ENCODE data around the gene DDX31.

Gene DDX31

DNA sequence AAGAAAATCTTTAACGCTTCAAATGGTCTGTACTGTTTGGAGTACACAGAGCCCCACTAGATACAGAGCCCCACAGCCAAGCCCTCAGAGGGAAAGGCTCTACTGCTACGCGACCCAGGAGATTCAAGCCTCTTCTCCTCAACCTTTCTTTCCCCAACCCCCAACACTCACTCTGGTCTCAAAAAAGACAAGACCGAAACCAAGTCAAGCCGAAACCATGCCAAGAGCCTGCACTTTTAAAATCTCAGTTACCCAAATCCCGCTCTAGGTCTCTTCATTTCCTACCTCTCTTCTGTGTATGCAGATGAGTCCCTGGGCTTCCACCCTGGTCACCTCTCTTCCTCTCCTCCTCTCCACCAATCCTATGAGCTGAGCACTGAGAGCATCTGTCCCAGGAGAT lies 55.5 kb downstream of the DDX31 start:
- Histone ChIP-seq H3K27me3 (ENCODE audit: control insufficient read depth in 1 of 2, insufficient read depth in 2 of 2, low read length in 2 of 2) (no peaks in the 10 kb centered on the region), H3K9me3 (ENCODE audit: low read length) (no peaks in the 10 kb centered on the region), H3K9ac (ENCODE audit: low read length) (no peak overlapping the region), H3K4me3 (ENCODE audit: low read depth in 1 of 2, low read length in 2 of 2) (no peak overlapping the region), H3K27ac (ENCODE audit: low read depth, low read length) (no peak overlapping the region), H3K4me1 (ENCODE audit: insufficient read depth, low read length) (no peaks in the 10 kb centered on the region), H3K36me3 (ENCODE audit: insufficient read depth, low read length) (peaks cover 74% of the 10 kb centered on the region)

DNA sequence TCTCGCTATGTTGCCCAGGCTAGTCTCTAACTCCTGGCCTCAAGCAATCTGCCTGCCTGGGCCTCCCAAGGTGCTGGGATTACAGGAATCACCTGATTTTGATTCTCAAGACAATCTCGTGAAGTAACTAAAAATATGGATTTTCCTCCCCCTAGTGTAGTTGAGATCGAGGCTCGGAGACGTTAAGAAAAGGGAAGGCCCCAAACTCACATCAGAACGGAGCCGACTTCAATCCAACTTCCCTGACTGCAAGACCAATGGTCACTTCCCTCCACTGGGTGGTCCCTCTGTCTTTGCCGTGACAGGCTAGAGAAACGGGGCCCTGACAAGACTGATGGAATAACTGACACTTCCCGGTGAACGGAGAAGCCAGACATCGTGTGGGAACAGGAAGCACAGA lies 59.1 kb downstream of the DDX31 start:
- Histone ChIP-seq H3K27me3 (ENCODE audit: control insufficient read depth in 1 of 2, insufficient read depth in 2 of 2, low read length in 2 of 2) (no peaks in the 10 kb centered on the region), H3K4me3 (ENCODE audit: low read depth in 1 of 2, low read length in 2 of 2) (no peak overlapping the region), H3K27ac (ENCODE audit: low read depth, low read length) (no peak overlapping the region), H3K9me3 (ENCODE audit: low read length) (no peaks in the 10 kb centered on the region), H3K36me3 (ENCODE audit: insufficient read depth, low read length) (peaks cover 70% of the 10 kb centered on the region), H3K4me1 (ENCODE audit: insufficient read depth, low read length) (no peaks in the 10 kb centered on the region), H3K9ac (ENCODE audit: low read length) (no peak overlapping the region)

DNA sequence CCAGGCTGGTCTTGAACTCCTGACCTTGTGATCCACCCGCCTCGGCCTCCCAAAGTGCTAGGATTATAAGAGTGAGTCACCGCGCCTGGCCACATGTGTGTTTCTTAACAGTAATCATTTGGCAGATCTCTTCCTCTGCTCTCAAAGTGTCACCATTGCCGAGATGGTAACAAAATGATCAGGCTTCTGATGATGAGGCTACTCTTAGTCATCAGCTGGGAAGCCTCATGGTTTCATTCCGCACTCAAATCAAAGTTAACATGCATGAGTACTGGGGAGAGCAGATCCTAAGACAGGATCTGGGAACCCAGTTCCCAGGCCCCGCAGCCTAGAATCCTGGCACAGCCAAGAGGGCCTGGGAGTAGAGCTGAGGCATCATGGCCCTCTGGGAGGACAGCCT lies 60.0 kb downstream of the DDX31 start:
- H3K27me3 ChIP-seq (ENCODE audit: control insufficient read depth in 1 of 2, insufficient read depth in 2 of 2, low read length in 2 of 2): no peaks in the 10 kb centered on the region
- H3K4me3 ChIP-seq (ENCODE audit: low read depth in 1 of 2, low read length in 2 of 2): no peak overlapping the region
- peaks cover 68% of the 10 kb centered on the region for H3K36me3 ChIP-seq (ENCODE audit: insufficient read depth, low read length)
- H3K4me1 ChIP-seq (ENCODE audit: insufficient read depth, low read length): no peaks in the 10 kb centered on the region
- no peak overlapping the region for H3K27ac ChIP-seq (ENCODE audit: low read depth, low read length)
- H3K9ac ChIP-seq (ENCODE audit: low read length): no peak overlapping the region
- no peaks in the 10 kb centered on the region for H3K9me3 ChIP-seq (ENCODE audit: low read length)

DNA sequence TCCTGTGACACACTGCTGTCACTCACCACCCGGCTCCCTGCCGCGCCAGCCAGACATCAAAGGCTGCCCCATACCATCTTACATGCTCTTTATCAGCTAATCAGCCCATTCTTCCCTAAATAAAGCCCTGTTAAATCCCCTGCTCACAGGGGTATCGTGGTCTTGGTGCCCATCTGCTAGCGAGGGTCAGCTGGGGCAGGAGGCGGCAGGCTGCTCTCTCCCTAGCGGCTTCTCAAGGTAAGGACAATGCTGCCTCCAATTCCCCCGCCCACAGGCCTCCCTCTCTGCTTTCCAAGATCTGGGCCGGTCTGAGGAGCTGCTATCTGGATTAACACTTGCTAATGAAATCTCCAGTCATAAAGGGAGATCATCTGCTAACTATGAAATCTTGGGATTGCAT lies 60.6 kb downstream of the DDX31 start:
- Histone ChIP-seq H3K9me3 (ENCODE audit: low read length) (no peaks in the 10 kb centered on the region), H3K4me3 (ENCODE audit: low read depth in 1 of 2, low read length in 2 of 2) (no peak overlapping the region), H3K4me1 (ENCODE audit: insufficient read depth, low read length) (no peaks in the 10 kb centered on the region), H3K9ac (ENCODE audit: low read length) (no peak overlapping the region), H3K27me3 (ENCODE audit: control insufficient read depth in 1 of 2, insufficient read depth in 2 of 2, low read length in 2 of 2) (no peaks in the 10 kb centered on the region), H3K27ac (ENCODE audit: low read depth, low read length) (no peak overlapping the region), H3K36me3 (ENCODE audit: insufficient read depth, low read length) (peaks cover 64% of the 10 kb centered on the region)

DNA sequence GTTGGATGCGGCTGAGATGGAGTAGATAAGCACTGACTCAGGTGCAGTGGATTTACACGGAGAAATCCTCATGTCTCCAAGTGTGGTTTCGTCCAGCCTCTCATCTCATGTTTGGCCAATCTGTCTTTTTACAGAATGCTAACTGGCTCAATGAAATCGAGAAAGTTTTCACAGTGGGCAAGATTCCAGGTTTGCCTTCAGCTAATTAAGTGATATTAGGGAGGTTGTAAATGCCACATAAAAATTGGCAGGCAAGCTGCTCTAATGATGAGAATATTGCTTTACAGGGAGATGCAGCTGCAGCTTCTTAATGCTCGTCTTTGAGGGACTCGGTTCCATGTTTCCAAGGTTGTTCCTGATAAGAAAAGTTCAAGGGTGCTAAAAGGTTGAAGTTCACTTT lies 63.7 kb downstream of the DDX31 start:
- H3K36me3 ChIP-seq (ENCODE audit: insufficient read depth, low read length): peaks cover 47% of the 10 kb centered on the region

DNA sequence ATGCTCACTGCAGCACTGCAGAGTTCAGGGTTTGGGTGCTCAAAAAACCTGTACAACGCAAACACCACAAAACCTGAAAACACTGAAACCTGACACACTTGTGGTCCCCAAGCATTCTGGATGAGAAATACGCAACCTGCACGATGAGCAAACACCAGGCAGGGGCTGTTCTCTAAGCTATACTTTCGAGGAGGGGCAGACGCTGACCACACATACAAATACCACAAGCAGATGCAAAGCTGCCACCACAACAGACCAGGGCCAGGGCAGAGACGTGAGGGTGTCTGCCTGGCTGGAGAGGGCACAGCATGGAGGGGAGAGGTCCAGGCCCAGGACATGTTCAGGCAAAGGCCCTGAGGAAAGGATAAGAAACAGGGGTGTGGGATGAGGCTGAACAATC lies 64.4 kb downstream of the DDX31 start:
- Histone ChIP-seq H3K9ac (ENCODE audit: low read length) (no peak overlapping the region), H3K9me3 (ENCODE audit: low read length) (no peaks in the 10 kb centered on the region), H3K4me3 (ENCODE audit: low read depth in 1 of 2, low read length in 2 of 2) (no peak overlapping the region), H3K36me3 (ENCODE audit: insufficient read depth, low read length) (peaks cover 47% of the 10 kb centered on the region), H3K4me1 (ENCODE audit: insufficient read depth, low read length) (no peaks in the 10 kb centered on the region), H3K27me3 (ENCODE audit: control insufficient read depth in 1 of 2, insufficient read depth in 2 of 2, low read length in 2 of 2) (no peaks in the 10 kb centered on the region), H3K27ac (ENCODE audit: low read depth, low read length) (no peak overlapping the region)

More for the DNA sequence above, 63.7 kb downstream of the DDX31 start:
- H3K27ac ChIP-seq (ENCODE audit: low read depth, low read length): no peak overlapping the region
- H3K4me3 ChIP-seq (ENCODE audit: low read depth in 1 of 2, low read length in 2 of 2): no peak overlapping the region
- H3K9ac ChIP-seq (ENCODE audit: low read length): no peak overlapping the region
- no peaks in the 10 kb centered on the region for H3K4me1 ChIP-seq (ENCODE audit: insufficient read depth, low read length)
- no peaks in the 10 kb centered on the region for H3K9me3 ChIP-seq (ENCODE audit: low read length)
- no peaks in the 10 kb centered on the region for H3K27me3 ChIP-seq (ENCODE audit: control insufficient read depth in 1 of 2, insufficient read depth in 2 of 2, low read length in 2 of 2)

DNA sequence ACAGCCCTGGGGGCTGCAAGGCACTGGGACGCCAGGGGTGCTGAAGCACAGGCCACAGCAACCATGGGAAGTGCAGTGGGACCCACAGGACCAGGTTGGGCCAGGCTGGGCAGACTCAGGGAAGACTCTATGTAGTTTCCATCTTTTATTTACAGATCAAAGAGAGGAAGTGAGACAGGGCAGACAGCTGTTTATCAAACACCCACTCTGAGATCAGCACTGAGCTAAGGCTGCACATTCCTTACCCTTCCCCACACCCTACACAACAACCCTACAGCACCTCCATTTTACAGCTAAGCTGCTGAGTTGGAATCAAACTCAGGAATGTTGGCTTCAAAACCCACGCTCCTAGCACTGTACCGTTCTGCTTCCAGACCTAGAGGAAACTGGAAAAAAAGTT lies 67.6 kb downstream of the DDX31 start:
- no peaks in the 10 kb centered on the region for H3K4me1 ChIP-seq (ENCODE audit: insufficient read depth, low read length)
- no peaks in the 10 kb centered on the region for H3K27me3 ChIP-seq (ENCODE audit: control insufficient read depth in 1 of 2, insufficient read depth in 2 of 2, low read length in 2 of 2)
- H3K9ac ChIP-seq (ENCODE audit: low read length): no peak overlapping the region
- no peaks in the 10 kb centered on the region for H3K9me3 ChIP-seq (ENCODE audit: low read length)
- H3K27ac ChIP-seq (ENCODE audit: low read depth, low read length): no peak overlapping the region
- H3K4me3 ChIP-seq (ENCODE audit: low read depth in 1 of 2, low read length in 2 of 2): no peak overlapping the region
- peaks cover 38% of the 10 kb centered on the region for H3K36me3 ChIP-seq (ENCODE audit: insufficient read depth, low read length)

DNA sequence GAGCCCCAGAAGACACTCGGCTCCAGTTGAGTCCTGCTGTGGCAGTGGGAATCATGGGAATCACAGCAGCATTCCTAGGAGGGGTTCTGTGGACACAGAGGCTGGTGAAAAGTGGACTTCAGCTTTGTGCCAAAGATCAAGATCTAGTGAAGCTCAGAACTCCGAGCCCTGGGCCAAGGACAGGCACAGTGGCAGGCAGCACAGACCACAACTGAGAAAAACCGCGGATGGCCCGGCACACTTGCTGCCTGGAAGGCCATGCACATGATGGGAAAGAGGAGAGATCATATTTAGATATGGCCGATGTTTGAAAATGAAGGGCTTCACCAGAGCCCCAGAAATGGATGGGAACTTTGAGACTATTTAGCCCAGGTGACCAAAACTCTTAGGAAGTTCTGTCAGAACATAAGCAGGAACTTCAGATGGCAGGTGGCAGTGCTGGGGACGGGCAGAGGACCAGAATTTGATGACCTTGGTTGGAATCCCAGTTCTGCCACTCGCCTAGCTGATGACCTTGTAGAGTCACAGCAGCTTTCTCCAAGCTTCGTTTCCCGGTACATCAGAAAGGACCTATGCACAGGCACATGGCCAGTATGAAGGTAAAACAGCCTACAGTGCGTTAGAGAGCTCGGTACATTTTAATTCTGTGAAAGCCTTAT lies 69.3 kb downstream of the DDX31 start:
- Histone ChIP-seq H3K27me3 (ENCODE audit: control insufficient read depth in 1 of 2, insufficient read depth in 2 of 2, low read length in 2 of 2) (no peaks in the 10 kb centered on the region), H3K36me3 (ENCODE audit: insufficient read depth, low read length) (peaks cover 27% of the 10 kb centered on the region), H3K4me3 (ENCODE audit: low read depth in 1 of 2, low read length in 2 of 2) (no peak overlapping the region), H3K4me1 (ENCODE audit: insufficient read depth, low read length) (no peaks in the 10 kb centered on the region), H3K9me3 (ENCODE audit: low read length) (no peaks in the 10 kb centered on the region), H3K27ac (ENCODE audit: low read depth, low read length) (no peak overlapping the region), H3K9ac (ENCODE audit: low read length) (no peak overlapping the region)

DNA sequence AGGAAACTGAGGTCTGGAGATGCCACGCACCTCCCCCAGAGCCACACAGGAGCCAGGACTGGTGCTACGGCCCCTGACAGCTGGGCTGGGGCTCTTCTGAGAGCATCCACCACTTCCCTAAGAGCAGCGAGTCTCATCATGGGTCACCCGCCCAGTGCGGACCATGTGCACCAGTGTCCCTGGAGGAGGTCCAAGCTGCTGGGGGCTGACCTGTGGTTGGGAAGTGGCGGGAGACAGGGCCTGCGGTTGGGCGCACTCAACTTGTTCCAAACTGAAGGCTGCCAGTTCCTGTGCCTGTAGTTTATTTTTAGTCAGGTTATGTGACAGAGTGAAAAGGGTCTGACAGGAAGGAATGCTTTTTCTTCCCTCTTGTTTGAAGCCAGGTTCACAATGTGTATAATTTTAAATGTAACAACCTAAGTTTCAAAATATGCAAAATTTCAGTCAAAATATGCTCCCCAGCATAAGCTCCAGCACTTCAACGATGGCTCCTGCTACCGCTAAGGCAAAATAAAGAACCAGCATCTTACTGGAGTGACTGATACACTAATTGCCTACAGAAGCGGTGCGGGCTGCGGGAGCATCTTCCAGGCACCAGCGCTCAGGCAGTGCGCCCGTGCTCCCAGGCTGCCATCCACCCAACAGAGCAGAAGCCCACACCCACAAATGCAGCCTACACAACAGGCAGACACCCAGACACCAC lies 72.6 kb downstream of the DDX31 start:
- Histone ChIP-seq H3K36me3 (ENCODE audit: insufficient read depth, low read length) (peaks cover 22% of the 10 kb centered on the region), H3K4me3 (ENCODE audit: low read depth in 1 of 2, low read length in 2 of 2) (no peak overlapping the region), H3K27ac (ENCODE audit: low read depth, low read length) (no peak overlapping the region), H3K9me3 (ENCODE audit: low read length) (no peaks in the 10 kb centered on the region), H3K9ac (ENCODE audit: low read length) (no peak overlapping the region), H3K27me3 (ENCODE audit: control insufficient read depth in 1 of 2, insufficient read depth in 2 of 2, low read length in 2 of 2) (no peaks in the 10 kb centered on the region), H3K4me1 (ENCODE audit: insufficient read depth, low read length) (no peaks in the 10 kb centered on the region)

DNA sequence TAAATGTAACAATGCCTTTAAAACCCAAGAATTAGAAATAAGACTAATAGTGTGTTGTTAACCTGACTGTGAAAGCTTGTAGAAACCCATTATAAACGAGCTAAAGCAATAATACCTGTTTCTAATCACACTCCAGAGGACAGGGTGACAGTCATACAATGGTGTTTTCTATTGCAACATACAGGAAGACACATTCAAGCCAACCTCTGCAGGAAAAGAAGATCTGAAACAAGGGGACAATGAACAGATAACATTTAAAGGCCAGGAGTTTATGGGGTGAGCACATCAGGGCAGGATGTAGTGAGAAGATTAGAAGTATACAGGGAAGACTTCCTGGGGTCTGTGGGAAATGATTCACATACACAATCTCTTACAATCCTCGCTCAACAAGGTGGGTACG lies 73.6 kb downstream of the DDX31 start:
- H3K9me3 ChIP-seq (ENCODE audit: low read length): no peaks in the 10 kb centered on the region
- H3K27ac ChIP-seq (ENCODE audit: low read depth, low read length): no peak overlapping the region
- no peak overlapping the region for H3K9ac ChIP-seq (ENCODE audit: low read length)
- H3K36me3 ChIP-seq (ENCODE audit: insufficient read depth, low read length): peaks cover 22% of the 10 kb centered on the region
- H3K27me3 ChIP-seq (ENCODE audit: control insufficient read depth in 1 of 2, insufficient read depth in 2 of 2, low read length in 2 of 2): peaks cover 0 to 2% of the 10 kb centered on the region in 2 donors
- H3K4me3 ChIP-seq (ENCODE audit: low read depth in 1 of 2, low read length in 2 of 2): no peak overlapping the region
- H3K4me1 ChIP-seq (ENCODE audit: insufficient read depth, low read length): no peaks in the 10 kb centered on the region

DNA sequence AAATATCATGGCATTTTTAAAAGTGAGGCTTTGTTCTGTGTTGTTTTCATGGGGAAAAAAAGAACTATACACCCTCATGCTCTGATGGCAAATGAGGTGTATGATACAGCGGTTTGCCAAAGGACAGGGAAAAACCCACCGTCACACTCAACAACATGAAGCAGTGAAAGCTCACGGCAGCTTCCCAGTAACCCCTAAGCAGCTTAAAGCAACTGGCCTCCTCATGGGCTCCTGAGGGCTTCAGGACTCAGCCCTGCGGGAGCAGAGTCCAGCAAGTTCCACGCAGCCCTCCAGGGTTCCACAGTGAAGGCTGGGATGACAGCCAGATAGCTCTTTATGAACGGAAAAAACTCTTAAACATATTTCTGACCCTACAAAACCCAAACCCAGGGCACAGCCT lies 74.5 kb downstream of the DDX31 start:
- Histone ChIP-seq H3K36me3 (ENCODE audit: insufficient read depth, low read length) (peaks cover 14% of the 10 kb centered on the region), H3K9me3 (ENCODE audit: low read length) (no peaks in the 10 kb centered on the region), H3K9ac (ENCODE audit: low read length) (no peak overlapping the region)

DNA sequence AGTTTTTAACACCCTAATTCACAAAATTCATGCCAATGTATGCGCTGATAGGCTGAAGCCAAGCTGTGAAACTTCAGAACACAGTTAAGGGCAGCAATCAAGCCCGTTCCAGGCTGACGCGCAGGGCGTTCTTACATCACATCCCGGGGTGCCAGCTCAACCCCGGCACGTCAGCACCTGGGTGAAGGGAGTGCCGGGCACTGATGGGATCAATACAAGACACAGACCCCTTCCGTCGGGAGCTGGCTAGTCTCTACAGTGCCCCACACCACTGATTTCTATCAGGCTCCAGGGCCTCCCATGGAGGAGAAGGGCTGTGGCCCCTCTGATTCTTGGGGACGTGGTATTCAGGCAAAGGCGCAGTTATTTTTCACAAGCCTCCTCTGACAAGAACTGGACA lies 75.4 kb downstream of the DDX31 start:
- H3K27me3 ChIP-seq (ENCODE audit: control insufficient read depth in 1 of 2, insufficient read depth in 2 of 2, low read length in 2 of 2): peaks cover 9 to 16% of the 10 kb centered on the region in 2 donors
- peaks cover 7% of the 10 kb centered on the region for H3K36me3 ChIP-seq (ENCODE audit: insufficient read depth, low read length)
- H3K27ac ChIP-seq (ENCODE audit: low read depth, low read length): no peak overlapping the region
- no peak overlapping the region for H3K4me3 ChIP-seq (ENCODE audit: low read depth in 1 of 2, low read length in 2 of 2)
- H3K9ac ChIP-seq (ENCODE audit: low read length): no peak overlapping the region
- H3K4me1 ChIP-seq (ENCODE audit: insufficient read depth, low read length): no peaks in the 10 kb centered on the region
- H3K9me3 ChIP-seq (ENCODE audit: low read length): no peaks in the 10 kb centered on the region

More for the DNA sequence above, 74.5 kb downstream of the DDX31 start:
- H3K4me3 ChIP-seq (ENCODE audit: low read depth in 1 of 2, low read length in 2 of 2): no peak overlapping the region
- no peak overlapping the region for H3K27ac ChIP-seq (ENCODE audit: low read depth, low read length)
- H3K4me1 ChIP-seq (ENCODE audit: insufficient read depth, low read length): no peaks in the 10 kb centered on the region
- H3K27me3 ChIP-seq (ENCODE audit: control insufficient read depth in 1 of 2, insufficient read depth in 2 of 2, low read length in 2 of 2): peaks cover 9% of the 10 kb centered on the region in 2 donors
